NCI-H146 treated with DMSO at 0.1 percent for 48 hours (cell line): ENCODE measurements around the gene CENPM.
"Not testable (repeated sequence)": the region's sequence is repeated elsewhere in the genome, so short reads cannot be mapped to it uniquely, and the experiment has no call there.

Experiments
- DNase-seq: peaks from one replicate; lab custom pipeline; 2025; ENCODE audit not compliant: unreplicated experiment; lab: John Stamatoyannopoulos, UW

CENPM gene

DNA sequence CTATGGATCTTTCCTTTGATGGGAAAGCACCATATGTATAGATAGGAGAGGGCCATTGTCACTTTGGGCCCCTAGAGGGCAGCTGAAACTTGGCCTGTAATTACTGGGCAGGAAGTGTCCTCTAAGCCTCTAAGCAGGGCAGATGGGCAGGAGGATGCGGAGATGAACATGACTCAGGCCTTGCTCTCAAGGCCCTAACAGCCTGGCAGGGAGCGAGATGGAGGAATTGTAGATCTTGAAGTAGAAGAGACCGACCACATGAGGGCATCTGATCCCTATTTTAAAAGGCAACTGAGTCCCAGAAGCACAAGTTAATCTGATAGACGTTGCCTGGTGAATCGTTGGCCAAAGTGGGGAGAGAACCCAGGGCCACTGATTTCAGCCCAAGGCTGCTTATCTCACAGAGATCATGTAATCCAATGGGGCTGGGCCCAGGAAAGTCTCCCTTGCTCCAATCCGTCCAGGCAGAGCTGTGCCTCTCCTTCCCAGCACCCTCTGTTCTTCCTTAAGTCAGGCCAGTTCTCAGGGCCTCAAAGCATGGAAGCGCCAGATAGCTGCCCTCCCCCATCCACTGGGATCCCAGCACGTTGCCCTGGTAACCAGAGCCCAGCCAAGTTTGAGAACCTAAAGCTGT is 19.8 kb upstream of the CENPM start:
- no peak for DNase-seq

DNA sequence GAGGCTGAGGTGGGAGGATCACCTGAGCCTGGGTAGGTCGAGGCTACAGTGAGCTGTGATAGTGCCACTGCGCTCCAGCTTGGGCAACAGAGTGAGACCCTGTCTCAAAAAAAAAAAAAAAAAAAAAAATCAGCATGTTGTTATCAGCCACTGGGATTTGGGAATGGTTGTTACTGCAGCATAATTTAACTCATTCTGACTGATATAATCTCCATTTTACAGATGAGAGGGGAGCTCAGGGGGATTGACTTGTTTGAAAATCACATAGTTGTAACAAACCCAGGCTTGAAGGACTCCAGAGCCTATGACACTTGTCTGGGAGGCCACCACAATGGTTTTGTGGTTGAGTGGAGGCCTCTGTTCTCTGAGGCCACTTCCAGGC is 19.3 kb upstream of the CENPM start:
- DNase-seq: no peak

DNA sequence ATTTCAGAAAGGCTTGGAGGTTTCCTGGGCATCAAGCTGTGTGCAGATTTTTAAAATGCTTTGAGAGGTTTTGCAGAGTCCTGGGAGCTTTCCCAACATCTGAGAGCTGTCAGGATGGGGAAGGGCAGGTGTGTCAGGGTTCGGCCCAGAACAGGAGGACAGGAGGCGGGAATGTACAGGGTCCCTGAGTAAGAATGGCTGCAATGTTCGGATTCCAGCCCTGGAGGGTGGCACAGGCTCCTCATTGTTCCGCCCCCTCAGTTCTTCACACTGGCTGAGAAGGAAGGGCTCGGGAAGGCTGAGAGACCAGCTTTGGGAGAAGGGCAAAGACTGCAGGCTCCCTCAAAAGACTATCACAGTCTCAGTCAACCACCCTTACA is 17.1 kb upstream of the CENPM start:
- DNase-seq: no peak

DNA sequence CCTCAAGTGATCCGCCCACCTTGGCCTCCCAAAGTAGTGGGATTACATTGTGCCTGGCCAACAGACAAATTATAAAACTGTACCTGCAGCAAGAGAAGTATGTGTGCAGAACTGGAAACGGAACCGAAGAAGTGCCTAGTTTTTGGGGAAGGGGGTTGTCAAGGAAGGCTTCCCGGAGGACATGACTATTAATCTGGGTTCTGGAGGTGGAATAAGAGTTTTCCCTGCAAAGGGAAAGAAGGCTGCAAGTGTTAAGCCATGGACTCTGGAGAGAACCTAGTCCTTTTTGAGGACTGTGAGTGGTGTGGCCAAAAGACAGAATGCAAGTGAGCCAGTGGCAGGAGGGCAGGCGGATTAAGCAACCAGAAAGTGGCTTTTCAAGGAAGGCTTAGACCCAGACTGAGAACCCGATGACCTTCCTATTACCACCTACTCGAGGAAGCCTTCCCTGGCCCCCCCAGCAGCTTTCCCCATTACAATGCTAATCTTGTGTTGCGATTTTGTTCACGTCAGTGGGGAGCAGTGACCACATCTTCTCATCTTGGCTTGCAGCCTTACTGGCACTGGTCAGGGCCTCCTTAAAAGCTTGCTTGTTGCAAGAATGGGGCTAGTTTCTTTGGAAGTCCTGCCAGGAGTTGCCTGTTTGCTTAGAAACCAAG is 16.6 kb upstream of the CENPM start:
- no peak for DNase-seq

DNA sequence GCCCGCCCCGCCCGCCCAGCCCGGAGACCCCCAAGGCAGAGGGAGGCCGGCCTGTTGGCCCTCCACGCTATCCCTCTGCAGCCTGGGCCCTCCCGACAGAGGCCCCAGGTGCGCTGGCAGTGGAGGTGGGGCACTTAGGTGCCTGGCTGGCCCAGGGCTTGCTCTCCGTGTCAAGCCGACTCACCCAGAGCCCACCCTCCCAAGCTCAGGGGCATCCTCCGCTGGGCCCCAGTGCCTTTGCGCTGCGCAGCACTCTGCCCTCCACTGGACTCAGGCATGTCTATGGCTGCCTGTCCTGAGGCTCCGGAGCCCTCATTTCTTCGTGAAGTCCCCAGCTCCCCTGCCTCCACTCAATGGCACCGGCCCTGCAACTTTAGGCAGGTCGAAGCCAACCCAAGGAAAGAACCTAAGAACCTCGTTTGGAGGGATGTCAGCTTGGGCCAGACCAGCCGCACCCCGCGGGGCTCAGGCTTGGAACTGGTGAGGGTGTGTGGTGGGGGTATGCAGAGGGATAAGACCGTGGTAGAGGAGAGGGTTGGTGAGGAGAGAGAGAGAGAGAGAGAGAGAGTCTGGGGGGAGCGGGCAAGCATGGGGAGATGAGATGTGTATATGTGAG is 11.1 kb upstream of the CENPM start:
- no peak for DNase-seq

DNA sequence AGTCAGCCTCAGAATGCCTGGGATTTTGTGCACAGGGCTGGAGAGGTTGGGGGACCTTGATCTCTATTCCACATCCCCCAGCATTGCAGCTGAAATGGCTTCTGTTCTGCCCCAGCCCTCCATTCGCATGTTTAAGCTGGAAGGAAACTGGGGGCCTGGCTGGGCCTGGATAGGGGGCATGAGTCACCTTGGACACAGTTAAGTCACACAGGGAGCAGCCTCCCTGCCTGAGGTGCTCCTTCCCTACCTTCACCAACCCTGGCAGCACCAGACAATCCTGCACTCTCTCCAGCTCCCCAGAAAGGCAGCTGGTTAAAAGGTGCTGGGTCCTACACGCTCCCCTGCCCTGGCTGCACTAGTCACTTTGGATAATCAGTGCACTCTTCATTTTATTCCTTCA is 5.8 kb upstream of the CENPM start:
- no peak for DNase-seq

DNA sequence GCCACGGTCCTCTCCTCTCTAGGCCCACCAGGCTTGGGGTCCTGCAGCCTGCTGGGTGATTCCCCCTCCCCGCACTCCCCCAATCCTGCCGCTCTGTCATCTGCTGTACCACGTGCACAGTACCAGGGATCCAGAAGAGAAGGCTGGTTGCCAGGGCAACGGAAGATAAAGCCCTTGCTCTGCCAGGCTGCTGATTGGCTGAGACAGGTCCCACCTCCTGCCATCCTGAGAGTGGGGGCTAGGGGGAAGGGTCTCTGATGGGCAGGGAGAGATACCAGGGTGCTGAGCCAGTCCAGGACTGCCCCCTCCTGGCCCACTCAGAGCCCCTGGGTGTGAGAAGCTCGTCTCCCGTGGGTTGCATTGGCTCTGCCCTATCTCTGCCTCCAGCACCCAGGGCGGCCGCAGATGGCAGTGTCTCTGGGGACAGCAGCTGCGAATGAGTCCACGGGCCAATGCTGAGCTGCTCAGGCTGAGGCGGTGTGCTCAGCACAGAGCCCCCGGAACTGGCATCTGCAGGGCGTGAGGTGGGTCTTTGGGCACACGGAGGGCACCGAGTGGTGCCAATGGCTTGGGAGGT is 5.0 kb upstream of the CENPM start, which contains the start of gene SMIM45:
SMIM45 (plus strand) TSS at position 253 of the 577 bp plus-strand sequence.
- DNase-seq: no peak

DNA sequence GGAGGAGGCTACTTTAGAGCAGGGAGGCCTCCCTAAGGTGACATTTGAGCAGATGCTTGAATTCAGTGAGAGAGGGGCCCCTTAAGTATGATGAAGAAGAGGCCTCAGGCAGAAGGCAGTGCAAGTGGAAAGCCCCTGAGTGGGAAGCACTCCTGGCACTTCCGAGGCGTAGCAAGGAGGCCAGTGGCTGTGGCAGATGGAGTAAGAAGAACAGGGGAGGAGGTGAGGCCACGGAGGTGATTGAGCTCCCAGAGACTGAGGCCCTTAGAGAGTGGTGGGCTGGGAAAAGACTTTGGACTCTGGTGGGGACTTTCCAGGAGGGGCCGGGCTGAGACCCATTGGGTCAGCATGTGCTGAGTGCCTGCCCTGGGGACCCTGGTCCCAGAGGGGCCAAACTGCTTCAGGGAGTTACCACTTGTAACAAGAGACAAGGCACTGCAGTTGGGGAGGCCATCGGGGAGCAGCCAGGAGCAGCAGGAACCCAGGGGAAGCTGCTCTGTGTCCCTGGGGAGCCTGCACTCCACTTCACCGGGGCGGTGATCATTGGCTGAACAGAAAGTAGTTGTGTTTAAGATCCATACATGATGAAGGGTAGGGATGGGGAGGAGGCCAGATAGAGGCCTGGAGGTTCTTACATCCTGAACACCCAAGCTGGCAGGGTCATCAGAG is 2.5 kb upstream of the CENPM start:
- no peak for DNase-seq

DNA sequence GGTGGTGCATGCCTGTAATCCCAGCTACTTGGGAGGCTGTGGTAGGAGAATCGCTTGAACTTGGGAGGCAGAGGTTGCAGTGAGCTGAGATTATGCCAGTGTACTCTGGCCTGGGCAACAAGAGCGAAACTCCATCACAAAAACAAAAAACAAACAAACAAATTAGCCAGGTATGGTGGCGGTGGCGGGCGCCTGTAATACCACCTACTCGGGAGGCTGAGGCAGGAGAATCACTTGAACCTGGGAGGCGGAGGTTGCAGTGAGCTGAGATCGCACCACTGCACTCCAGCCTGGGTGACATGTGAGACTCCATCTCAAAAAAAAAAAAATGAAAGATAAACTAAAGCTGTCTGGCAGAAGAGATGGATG is 2.0 kb upstream of the CENPM start:
- DNase-seq: not testable (repeated sequence)

DNA sequence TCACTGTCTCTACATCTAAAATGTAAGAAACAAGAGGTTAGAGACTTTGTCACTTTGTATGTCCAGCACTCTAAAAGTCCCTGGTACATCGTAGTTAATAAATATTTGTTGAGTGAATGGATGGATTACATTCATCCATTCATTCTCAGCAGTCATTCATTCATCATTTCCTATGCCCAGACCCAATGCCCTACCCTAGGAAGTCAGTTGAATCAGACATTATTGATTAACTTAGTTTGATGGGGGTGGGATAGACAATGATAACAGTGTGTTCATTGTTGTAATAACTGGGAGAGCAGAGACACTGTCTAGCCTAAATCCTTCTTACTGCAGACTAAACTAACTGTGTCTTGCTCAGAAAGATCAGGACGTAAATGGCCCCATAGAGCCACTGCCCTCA is 1.2 kb upstream of the CENPM start:
- DNase-seq: no peak

DNA sequence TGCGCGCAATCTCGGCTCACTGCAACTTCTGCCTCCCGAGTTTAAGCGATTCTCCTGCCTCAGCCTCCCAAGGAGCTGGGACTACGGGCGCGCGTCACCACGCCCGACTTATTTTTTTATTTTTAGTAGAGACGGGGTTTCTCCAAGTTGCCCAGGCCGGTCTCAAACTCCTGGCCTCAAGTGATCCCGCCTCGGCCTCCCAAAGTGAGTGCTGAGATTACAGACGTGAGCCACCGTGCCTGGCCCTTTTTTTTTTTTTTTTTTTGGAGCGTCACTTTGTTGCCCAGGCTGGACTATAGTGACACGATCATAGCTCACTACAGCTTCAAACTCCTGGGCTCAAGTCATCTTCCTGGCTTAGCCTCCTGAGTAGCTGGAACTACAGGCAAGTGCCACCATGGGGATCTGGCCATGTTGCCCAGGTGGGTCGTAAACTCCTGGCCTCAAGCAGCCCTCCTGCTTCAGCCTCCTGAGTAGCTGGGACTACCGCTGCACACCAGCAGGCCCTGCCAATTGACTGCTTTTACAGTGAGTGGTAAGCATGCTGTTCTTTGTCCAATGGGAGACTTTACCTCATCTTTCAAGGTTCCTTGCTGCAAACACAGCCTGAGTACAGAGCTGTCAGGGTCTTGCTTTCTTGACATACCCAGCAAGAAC is 600 bp upstream of the CENPM start:
- DNase-seq: no peak

DNA sequence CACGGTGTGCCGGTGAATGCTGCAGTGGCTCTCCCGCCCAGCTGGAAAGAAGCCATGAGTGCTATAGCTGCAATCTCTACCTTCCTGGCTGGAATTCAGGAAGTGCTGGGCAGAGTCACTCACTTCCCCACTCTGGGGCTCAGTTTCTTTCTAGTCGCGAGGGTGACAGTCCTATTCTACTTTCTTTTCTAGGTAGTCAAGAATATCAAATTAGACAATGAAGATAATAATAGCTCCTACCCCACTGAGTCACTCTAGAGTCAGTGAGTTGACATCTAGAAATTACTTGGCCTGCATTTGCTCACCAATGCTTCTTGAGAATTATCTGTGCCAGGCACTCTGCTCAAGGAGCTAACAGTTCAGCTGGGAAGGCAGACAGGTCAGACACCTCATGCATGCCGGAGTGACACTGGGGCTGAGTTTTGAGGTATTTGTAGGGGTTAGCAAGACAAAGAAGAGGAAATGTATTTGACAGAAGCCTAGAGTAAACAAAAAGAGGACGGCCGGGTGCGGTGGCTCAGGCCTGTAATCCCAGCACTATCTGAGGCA is 3.2 kb downstream of the CENPM start:
- no peak for DNase-seq

DNA sequence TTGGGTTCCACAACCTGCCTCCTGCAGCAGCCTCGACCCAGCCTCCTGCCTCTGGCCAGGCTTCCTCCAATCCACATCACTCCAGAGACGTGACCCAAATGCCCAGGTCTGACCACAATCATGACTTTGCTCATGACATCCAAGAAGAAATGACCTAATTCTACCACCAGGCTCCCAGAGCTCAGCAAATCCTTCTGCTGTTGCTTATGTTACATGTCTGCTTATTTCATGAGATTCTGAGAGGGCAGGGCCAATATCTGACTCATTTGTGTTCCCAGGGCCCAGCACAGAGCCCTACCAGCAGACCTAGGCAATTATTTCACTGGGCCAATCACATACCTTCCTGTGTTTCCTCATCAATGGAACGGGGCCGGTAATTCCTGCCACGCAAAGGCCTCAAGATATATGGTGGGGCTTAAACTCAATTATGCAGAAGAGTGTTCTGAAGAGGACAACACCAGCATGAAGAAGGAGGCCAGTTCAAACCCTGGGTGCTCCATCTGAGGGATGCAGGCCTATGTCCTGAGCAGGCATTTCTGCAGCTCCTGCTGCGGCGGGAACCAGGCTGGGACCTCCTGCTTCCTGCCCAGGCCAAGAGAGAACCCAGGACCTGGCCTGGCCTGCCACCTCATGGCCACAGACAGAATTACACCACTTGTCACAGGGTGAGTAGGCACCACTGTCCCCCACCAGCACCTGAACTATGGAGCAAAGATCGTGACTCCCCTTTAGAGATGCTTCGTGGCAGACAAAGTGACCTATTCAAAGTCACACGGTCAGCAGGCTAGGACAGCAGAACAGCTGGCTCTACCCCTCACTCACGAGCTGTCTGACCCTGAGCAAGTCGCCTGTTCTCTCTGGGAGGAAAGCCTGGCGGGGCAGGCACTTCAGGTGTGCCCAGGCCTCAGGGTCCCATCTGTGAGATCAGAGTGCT is 5.9 kb downstream of the CENPM start:
- DNase-seq: no peak

DNA sequence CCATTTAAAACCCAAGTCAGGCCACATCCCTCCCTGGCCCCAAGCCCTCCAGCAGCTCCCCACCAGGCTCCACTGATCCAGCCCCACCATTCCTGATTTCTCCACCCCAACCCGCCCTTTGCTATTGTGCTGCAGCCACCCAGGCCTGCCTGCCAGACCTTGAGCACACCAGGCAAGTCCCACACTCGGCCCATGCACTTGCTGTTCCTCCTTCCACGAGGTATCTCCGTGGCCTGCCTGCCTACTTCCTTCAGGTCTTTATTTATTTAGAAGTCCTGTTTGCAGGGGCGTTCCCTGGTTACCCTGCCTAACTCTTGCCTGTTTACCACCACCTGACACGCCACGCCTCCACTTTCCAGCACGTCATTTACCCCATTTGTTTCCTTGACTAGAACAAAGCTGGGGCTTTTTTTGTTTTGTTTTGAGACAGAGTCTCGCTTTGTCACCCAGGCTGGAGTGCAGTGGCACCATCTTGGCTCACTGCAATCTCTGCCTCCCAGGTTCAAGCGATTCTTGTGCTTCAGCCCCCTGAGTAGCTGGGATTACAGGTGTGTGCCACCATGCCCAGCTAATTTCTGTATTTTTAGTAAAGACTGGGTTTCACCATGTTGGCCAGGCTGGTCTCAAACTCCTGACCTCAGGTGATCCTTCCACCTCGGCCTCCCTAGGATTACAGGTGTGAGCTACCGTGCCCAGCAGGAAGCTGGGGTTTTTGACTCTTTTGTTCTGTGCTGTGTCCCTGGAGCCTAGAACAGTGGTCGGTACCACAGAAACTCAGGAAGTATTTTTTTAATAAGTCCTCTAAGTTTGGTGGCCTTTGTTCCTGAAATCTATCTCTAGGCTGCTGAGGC is 6.7 kb downstream of the CENPM start:
- DNase-seq: no peak

DNA sequence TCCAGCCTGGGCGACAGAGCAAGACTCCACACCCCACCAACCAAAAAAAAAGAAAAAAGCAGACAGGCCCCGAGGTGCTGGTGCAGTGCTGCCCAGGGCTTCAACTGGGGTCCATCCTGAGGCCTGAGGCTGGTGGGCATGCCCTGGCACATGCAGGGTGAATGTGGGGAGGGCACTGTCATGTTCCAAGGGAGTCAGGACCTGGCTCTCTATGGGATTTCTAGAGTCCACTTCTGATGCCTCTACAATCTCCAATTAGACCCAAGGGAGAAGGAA is 10.1 kb downstream of the CENPM start:
- no peak for DNase-seq

DNA sequence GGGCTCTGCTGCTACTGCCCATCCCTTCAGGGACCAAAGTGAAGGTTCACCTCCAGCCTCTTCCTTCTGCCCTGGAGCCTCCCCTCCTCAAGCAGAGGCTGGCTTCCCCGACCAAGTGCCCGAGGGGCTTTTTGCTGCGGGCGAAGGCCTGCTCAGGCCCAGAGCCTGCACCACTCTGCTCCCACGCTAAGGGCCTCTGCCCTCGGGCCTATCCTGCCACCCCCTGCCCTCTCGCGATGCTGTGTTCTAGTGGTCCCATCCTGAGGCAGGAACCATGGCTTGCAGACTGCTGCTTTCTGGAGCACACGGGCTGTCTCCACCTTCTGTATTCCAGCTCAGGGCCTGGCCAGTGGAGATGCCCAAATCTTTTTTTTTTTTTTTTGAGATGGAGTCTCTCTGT is 11.4 kb downstream of the CENPM start:
- no peak for DNase-seq

DNA sequence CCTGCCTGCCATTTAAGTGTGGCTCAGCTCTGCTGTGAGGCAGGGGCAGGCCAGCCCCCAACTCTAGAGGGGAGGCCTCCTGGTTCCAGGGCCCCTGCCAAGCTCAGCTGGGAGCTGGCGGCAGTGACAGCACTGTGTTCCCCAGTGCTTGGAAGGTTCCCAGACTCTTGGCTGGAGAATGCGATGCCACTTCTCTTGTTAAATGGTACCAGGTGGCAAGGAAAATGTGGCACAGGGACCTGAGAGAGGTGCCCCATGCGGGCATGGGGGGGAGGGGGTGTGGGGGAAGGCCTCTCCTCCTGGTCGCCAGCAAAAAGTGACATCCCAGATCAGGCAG is 12.0 kb downstream of the CENPM start:
- no peak for DNase-seq

DNA sequence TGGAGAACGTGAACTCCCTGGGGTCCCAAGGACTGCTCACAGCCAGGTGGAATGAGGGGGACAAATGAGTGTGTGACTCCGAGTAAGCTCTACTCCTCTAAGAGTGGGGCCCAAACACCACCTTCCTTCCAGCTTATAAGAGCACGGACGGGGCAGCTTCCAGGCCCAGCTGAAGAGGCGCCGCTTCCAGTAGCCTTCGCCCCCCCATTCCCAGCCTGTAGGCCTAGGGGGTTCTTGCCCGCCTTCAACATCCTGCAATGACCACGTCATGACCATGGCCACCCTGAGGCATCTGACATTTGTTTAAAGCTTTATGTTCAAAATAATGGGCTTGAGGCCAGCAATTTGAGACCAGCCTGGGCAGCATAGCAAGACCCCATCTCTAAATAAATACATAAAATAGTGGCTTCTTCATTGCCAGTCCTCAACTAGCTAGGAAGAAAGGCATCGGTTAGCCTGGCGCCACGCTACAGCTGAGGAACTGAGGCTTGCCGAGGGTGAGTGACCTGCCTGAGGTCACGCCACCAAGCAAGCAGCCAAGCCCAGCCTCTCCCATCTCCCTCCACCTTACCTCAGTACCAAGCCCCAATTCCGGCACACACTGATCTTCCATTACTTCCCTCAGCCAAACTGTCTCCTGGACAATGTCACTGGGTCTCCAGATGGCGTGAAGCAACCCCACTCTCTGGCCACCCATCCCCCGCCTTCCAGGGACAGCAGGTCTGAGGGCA is 12.5 kb downstream of the CENPM start:
- DNase-seq: no peak
